GM23338 (cell line): Measurements from ENCODE around the gene IRF8. TPM values are rescaled to one million over a fixed set of nuclear protein-coding genes. Genes with fewer than 3 reads are reported as not detected.

Source experiments
- ATAC-seq: fragments of 200-7000 bp; cut with Tn5 transposase; 3 replicates; pipeline ENCODE4 v1.9.1; 2020
- DNase-seq: peaks from one replicate; pipeline ENCODE4 v3.0.0-alpha.2; 2015; ENCODE audit warnings: low spot score
- H2AFZ ChIP-seq: fragments of 200-600 bp; sonication (generic); 2 replicates; pipeline ENCODE4 v1.8.0; 2016; ENCODE audit warnings: antibody characterized with exemption, mild to moderate bottlenecking, moderate library complexity
- H3F3A ChIP-seq: fragments of 200-600 bp; sonication (generic); replicated peaks from 2 replicates; pipeline ENCODE4 v1.8.0; 2017; ENCODE audit warnings: antibody characterized with exemption, mixed run types, low read depth
- H3K27ac ChIP-seq: fragments of 200-600 bp; sonication (generic); 2 replicates; pipeline ENCODE4 v1.6.1; 2016; ENCODE audit warnings: low read depth
- H3K27me3 ChIP-seq: fragments of 200-600 bp; sonication (generic); 2 replicates; pipeline ENCODE4 v1.8.0; 2016; ENCODE audit warnings: mild to moderate bottlenecking, mixed run types, moderate library complexity; ENCODE audit not compliant: insufficient read depth
- H3K36me3 ChIP-seq: fragments of 200-600 bp; sonication (generic); 2 replicates; pipeline ENCODE4 v1.8.0; 2016; ENCODE audit warnings: mild to moderate bottlenecking; ENCODE audit not compliant: insufficient read depth
- H3K4me1 ChIP-seq: fragments of 200-600 bp; sonication (generic); 2 replicates; pipeline ENCODE4 v1.8.0; 2016; ENCODE audit warnings: mild to moderate bottlenecking, moderate library complexity; ENCODE audit not compliant: insufficient read depth
- H3K4me2 ChIP-seq: fragments of 200-600 bp; sonication (generic); 2 replicates; pipeline ENCODE4 v1.7.1; 2017; ENCODE audit warnings: mixed run types
- H3K4me3 ChIP-seq: fragments of 200-600 bp; sonication (generic); 2 replicates; pipeline ENCODE4 v1.6.1; 2016; ENCODE audit warnings: mixed run types
- H3K79me2 ChIP-seq: fragments of 200-600 bp; sonication (generic); replicated peaks from 2 replicates; pipeline ENCODE4 v1.8.0; 2017; ENCODE audit warnings: mild to moderate bottlenecking; ENCODE audit not compliant: insufficient read depth
- H3K9me2 ChIP-seq: fragments of 200-600 bp; sonication (generic); 2 replicates; pipeline ENCODE4 v1.8.0; 2017; ENCODE audit not compliant: insufficient read depth
- H4K20me1 ChIP-seq: fragments of 200-600 bp; sonication (generic); replicated peaks from 2 replicates; pipeline ENCODE4 v1.8.0; 2017; ENCODE audit warnings: mild to moderate bottlenecking; ENCODE audit not compliant: insufficient read depth
- H3K27ac Mint-ChIP-seq: 2 replicates; pipeline ENCODE4 v1.8.0; 2020; ENCODE audit warnings: inconsistent platforms, mild to moderate bottlenecking, moderate library complexity, mixed read lengths
- H3K27me3 Mint-ChIP-seq: 3 replicates; pipeline ENCODE4 v1.8.0; 2022; ENCODE audit warnings: low read depth, mild to moderate bottlenecking, moderate library complexity, mixed read lengths, inconsistent platforms; ENCODE audit not compliant: insufficient read depth, poor library complexity
- H3K36me3 Mint-ChIP-seq: 3 replicates; pipeline ENCODE4 v1.8.0; 2021; ENCODE audit warnings: low read depth, mild to moderate bottlenecking, inconsistent platforms, moderate library complexity, mixed read lengths
- H3K4me1 Mint-ChIP-seq: 3 replicates; pipeline ENCODE4 v1.8.0; 2020; ENCODE audit warnings: mild to moderate bottlenecking, inconsistent platforms, mixed read lengths
- H3K4me3 Mint-ChIP-seq: 3 replicates; pipeline ENCODE4 v1.8.0; 2021; ENCODE audit warnings: moderate library complexity, mild to moderate bottlenecking, inconsistent platforms, mixed read lengths
- H3K9me3 Mint-ChIP-seq: 3 replicates; pipeline ENCODE4 v1.8.0; 2020; ENCODE audit warnings: moderate library complexity, mild to moderate bottlenecking, inconsistent platforms, mixed read lengths
- EZH2 ChIP-seq: fragments of 200-600 bp; sonication (generic); IDR thresholded peaks from one replicate; pipeline ENCODE4 v1.8.0; 2017; ENCODE audit warnings: antibody characterized with exemption, mild to moderate bottlenecking, low read depth; ENCODE audit not compliant: unreplicated experiment
- EZH2phosphoT487 ChIP-seq: fragments of 200-600 bp; sonication (generic); IDR thresholded peaks from one replicate; pipeline ENCODE4 v1.8.1; 2018; ENCODE audit warnings: antibody characterized with exemption; ENCODE audit not compliant: unreplicated experiment
- JUNB ChIP-seq: IDR thresholded peaks from one replicate; pipeline ENCODE4 v1.6.1; 2016; ENCODE audit warnings: antibody characterized with exemption; ENCODE audit not compliant: unreplicated experiment
- NANOG ChIP-seq: IDR thresholded peaks from 2 replicates; pipeline ENCODE4 v1.6.1; 2016; ENCODE audit warnings: antibody characterized with exemption, borderline replicate concordance
- POLR2AphosphoS5 ChIP-seq: IDR thresholded peaks from 2 replicates; pipeline ENCODE4 v1.6.1; 2016; ENCODE audit warnings: antibody characterized with exemption, low read depth
- ZNF114 ChIP-seq: fragments of 250-450 bp; sonication (Bioruptor Pico); IDR thresholded peaks from 2 replicates; pipeline ENCODE4 v1.5.0; 2020; ENCODE audit warnings: mild to moderate bottlenecking, moderate library complexity
- polyA plus RNA-seq: library from polyadenylated mRNA; unstranded; fragments of >200 nt; fragmentation: Nextera tagmentation; extraction: Ambion mirVana; gene quantifications from 2 replicates; pipeline ENCODE4 v1.2.1, GENCODE V29; 2016
- total RNA-seq: library from RNA; depleted of rRNA; stranded (reverse); fragments of >200 nt; shearing (Covaris generic); gene quantifications from 2 replicates; pipeline ENCODE4 v1.2.3, GENCODE V29; 2014
- TF ChIP-seq, protein P1 (sequence below): fragments of 250-450 bp; sonication (Bioruptor Pico); IDR thresholded peaks from 2 replicates; pipeline ENCODE4 v1.5.0; 2020; ENCODE audit warnings: mild to moderate bottlenecking, moderate library complexity
- TF ChIP-seq, protein P2 (sequence below), 2 experiments: fragments of 200-600 bp in 1 of 2; sonication (generic) in 1 of 2; conservative IDR thresholded peaks; 2 replicates each; pipeline versions ENCODE4 v1.5.1 to v1.6.1; 2016 to 2017; ENCODE audit warnings: antibody characterized with exemption in 2 of 2, low read depth in 2 of 2, mild to moderate bottlenecking in 2 of 2, moderate library complexity in 1 of 2
- TF ChIP-seq, protein P3 (sequence below): IDR thresholded peaks from 2 replicates; pipeline ENCODE4 v1.6.1; 2016; ENCODE audit warnings: antibody characterized with exemption

IRF8 gene
- total and polyA plus RNA-seq, 2 experiments from 2014 or later: 0.47 to 2.8 TPM

DNA sequence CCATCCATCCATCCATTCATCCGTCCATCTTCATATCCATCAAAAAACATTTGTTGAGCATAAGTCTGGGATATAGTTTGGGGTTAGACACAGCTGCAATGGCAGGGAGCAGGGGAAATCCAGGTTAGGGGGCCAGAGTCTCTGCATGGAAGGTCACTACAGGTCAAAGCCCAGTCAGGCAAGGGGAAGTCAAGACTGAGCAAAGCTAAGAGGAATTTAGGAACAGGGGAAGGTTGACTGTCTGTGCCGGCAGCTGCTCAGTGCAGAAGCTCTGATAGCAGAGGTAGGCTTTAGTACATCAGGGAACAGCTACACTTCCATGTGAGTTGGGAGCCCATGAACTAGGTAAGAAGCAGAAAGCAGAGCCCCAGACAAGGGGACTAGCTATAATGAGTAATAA lies 68.1 kb downstream of the IRF8 start:
- Histone ChIP-seq H3K9me2 (no peaks in the 10 kb centered on the region), H3K79me2 (no peaks in the 10 kb centered on the region), H3K36me3 (no peaks in the 10 kb centered on the region), H3K4me2 (no peak overlapping the region), H3K4me1 (no peaks in the 10 kb centered on the region), H4K20me1 (no peaks in the 10 kb centered on the region), H2AFZ (no peak overlapping the region), H3K27ac (no peak overlapping the region), H3K27me3 (no peaks in the 10 kb centered on the region), H3F3A (no peaks in the 10 kb centered on the region), H3K4me3 (no peak overlapping the region)
- H3K36me3 Mint-ChIP-seq: peaks cover 2% of the 10 kb centered on the region; the same call in 2 of the 3 replicates
- H3K4me1 Mint-ChIP-seq: peaks cover 11% of the 10 kb centered on the region
- 0 out of 3 replicates have a peak, but pooled peaks cover 2% of the 10 kb centered on the region for H3K9me3 Mint-ChIP-seq
- no peak overlapping the region for H3K27ac Mint-ChIP-seq
- ATAC-seq: no peak
- no peak for DNase-seq
- no peak for TF ChIP-seq POLR2AphosphoS5
- TF ChIP-seq ZNF114 (CRISPR knock-in tag): no peak
- TF ChIP-seq, protein P1, sequence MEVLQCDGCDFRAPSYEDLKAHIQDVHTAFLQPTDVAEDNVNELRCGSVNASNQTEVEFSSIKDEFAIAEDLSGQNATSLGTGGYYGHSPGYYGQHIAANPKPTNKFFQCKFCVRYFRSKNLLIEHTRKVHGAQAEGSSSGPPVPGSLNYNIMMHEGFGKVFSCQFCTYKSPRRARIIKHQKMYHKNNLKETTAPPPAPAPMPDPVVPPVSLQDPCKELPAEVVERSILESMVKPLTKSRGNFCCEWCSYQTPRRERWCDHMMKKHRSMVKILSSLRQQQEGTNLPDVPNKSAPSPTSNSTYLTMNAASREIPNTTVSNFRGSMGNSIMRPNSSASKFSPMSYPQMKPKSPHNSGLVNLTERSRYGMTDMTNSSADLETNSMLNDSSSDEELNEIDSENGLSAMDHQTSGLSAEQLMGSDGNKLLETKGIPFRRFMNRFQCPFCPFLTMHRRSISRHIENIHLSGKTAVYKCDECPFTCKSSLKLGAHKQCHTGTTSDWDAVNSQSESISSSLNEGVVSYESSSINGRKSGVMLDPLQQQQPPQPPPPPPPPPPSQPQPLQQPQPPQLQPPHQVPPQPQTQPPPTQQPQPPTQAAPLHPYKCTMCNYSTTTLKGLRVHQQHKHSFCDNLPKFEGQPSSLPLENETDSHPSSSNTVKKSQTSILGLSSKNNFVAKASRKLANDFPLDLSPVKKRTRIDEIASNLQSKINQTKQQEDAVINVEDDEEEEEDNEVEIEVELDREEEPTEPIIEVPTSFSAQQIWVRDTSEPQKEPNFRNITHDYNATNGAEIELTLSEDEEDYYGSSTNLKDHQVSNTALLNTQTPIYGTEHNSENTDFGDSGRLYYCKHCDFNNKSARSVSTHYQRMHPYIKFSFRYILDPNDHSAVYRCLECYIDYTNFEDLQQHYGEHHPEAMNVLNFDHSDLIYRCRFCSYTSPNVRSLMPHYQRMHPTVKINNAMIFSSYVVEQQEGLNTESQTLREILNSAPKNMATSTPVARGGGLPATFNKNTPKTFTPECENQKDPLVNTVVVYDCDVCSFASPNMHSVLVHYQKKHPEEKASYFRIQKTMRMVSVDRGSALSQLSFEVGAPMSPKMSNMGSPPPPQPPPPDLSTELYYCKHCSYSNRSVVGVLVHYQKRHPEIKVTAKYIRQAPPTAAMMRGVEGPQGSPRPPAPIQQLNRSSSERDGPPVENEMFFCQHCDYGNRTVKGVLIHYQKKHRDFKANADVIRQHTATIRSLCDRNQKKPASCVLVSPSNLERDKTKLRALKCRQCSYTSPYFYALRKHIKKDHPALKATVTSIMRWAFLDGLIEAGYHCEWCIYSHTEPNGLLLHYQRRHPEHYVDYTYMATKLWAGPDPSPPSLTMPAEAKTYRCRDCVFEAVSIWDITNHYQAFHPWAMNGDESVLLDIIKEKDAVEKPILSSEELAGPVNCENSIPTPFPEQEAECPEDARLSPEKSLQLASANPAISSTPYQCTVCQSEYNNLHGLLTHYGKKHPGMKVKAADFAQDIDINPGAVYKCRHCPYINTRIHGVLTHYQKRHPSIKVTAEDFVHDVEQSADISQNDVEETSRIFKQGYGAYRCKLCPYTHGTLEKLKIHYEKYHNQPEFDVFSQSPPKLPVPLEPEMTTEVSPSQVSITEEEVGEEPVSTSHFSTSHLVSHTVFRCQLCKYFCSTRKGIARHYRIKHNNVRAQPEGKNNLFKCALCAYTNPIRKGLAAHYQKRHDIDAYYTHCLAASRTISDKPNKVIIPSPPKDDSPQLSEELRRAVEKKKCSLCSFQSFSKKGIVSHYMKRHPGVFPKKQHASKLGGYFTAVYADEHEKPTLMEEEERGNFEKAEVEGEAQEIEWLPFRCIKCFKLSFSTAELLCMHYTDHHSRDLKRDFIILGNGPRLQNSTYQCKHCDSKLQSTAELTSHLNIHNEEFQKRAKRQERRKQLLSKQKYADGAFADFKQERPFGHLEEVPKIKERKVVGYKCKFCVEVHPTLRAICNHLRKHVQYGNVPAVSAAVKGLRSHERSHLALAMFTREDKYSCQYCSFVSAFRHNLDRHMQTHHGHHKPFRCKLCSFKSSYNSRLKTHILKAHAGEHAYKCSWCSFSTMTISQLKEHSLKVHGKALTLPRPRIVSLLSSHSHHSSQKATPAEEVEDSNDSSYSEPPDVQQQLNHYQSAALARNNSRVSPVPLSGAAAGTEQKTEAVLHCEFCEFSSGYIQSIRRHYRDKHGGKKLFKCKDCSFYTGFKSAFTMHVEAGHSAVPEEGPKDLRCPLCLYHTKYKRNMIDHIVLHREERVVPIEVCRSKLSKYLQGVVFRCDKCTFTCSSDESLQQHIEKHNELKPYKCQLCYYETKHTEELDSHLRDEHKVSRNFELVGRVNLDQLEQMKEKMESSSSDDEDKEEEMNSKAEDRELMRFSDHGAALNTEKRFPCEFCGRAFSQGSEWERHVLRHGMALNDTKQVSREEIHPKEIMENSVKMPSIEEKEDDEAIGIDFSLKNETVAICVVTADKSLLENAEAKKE: no peak
- TF ChIP-seq, protein P2, sequence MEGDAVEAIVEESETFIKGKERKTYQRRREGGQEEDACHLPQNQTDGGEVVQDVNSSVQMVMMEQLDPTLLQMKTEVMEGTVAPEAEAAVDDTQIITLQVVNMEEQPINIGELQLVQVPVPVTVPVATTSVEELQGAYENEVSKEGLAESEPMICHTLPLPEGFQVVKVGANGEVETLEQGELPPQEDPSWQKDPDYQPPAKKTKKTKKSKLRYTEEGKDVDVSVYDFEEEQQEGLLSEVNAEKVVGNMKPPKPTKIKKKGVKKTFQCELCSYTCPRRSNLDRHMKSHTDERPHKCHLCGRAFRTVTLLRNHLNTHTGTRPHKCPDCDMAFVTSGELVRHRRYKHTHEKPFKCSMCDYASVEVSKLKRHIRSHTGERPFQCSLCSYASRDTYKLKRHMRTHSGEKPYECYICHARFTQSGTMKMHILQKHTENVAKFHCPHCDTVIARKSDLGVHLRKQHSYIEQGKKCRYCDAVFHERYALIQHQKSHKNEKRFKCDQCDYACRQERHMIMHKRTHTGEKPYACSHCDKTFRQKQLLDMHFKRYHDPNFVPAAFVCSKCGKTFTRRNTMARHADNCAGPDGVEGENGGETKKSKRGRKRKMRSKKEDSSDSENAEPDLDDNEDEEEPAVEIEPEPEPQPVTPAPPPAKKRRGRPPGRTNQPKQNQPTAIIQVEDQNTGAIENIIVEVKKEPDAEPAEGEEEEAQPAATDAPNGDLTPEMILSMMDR (conservative IDR thresholded peaks at IDR 0.05; ENCODE audit: low read depth in 2 of 2): no peak
- TF ChIP-seq NANOG: no peak
- TF ChIP-seq, protein P3, sequence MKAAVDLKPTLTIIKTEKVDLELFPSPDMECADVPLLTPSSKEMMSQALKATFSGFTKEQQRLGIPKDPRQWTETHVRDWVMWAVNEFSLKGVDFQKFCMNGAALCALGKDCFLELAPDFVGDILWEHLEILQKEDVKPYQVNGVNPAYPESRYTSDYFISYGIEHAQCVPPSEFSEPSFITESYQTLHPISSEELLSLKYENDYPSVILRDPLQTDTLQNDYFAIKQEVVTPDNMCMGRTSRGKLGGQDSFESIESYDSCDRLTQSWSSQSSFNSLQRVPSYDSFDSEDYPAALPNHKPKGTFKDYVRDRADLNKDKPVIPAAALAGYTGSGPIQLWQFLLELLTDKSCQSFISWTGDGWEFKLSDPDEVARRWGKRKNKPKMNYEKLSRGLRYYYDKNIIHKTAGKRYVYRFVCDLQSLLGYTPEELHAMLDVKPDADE: no peak
- TF ChIP-seq EZH2: no peak
- TF ChIP-seq EZH2phosphoT487: no peak
- TF ChIP-seq JUNB: no peak
- peaks cover 16% of the 10 kb centered on the region for H3K27me3 Mint-ChIP-seq
- H3K4me3 Mint-ChIP-seq: no peak overlapping the region
